GM19455 (cell line): ENCODE measurements around the gene NACA2.
"Not testable (repeated sequence)": the region's sequence is repeated elsewhere in the genome, so short reads cannot be mapped to it uniquely, and the experiment has no call there.

Experiments used
- ATAC-seq: cut with Tn5 transposase; IDR thresholded peaks from one replicate; pipeline ENCODE4 v1.9.1; 2021; ENCODE audit not compliant: unreplicated experiment

Gene NACA2

GRCh38 chr17:61591018-61591417 lies at the start of gene NACA2:
Gene NACA2, minus strand, starts transcription at chr17:61591219. Its CDS starts 39 bp downstream, at chr17:61591180.
- ATAC-seq: no peak

- no peak for ATAC-seq
Observed at GRCh38 chr17:61639818-61640217, 48.8 kb upstream of the NACA2 start.

GRCh38 chr17:61638087-61638486 lies 47.1 kb upstream of the NACA2 start:
- no peak for ATAC-seq

GRCh38 chr17:61635913-61636432 lies 45.0 kb upstream of the NACA2 start:
- no peak for ATAC-seq

- no peak for ATAC-seq
Observed at GRCh38 chr17:61634942-61635538, 44.0 kb upstream of the NACA2 start.

GRCh38 chr17:61634011-61634539 lies 43.1 kb upstream of the NACA2 start:
- no peak for ATAC-seq

GRCh38 chr17:61632826-61633225 lies 41.8 kb upstream of the NACA2 start:
- no peak for ATAC-seq

- no peak for ATAC-seq
Observed at GRCh38 chr17:61631800-61632199, 40.8 kb upstream of the NACA2 start.

- not testable (repeated sequence) for ATAC-seq
Observed at GRCh38 chr17:61628158-61628557, 37.1 kb upstream of the NACA2 start.

- ATAC-seq: no peak
Observed at GRCh38 chr17:61627658-61628057, 36.6 kb upstream of the NACA2 start.

GRCh38 chr17:61627125-61627524 lies 36.1 kb upstream of the NACA2 start:
- no peak for ATAC-seq

- no peak for ATAC-seq
Observed at GRCh38 chr17:61625564-61625963, 34.5 kb upstream of the NACA2 start.

GRCh38 chr17:61624951-61625350 lies 33.9 kb upstream of the NACA2 start:
- no peak for ATAC-seq

GRCh38 chr17:61621317-61621716 lies 30.3 kb upstream of the NACA2 start:
- no peak for ATAC-seq

GRCh38 chr17:61619953-61620352 lies 28.9 kb upstream of the NACA2 start:
- ATAC-seq: no peak

GRCh38 chr17:61619493-61619892 lies 28.5 kb upstream of the NACA2 start:
- no peak for ATAC-seq

GRCh38 chr17:61618950-61619349 lies 27.9 kb upstream of the NACA2 start:
- ATAC-seq: no peak

GRCh38 chr17:61617330-61617729 lies 26.3 kb upstream of the NACA2 start:
- ATAC-seq: no peak

- ATAC-seq: no peak
Observed at GRCh38 chr17:61616783-61617182, 25.8 kb upstream of the NACA2 start.

- ATAC-seq: no peak
Observed at GRCh38 chr17:61614219-61614618, 23.2 kb upstream of the NACA2 start.

GRCh38 chr17:61611323-61611722 lies 20.3 kb upstream of the NACA2 start:
- ATAC-seq: no peak

- no peak for ATAC-seq
Observed at GRCh38 chr17:61605692-61606091, 14.7 kb upstream of the NACA2 start.

GRCh38 chr17:61601297-61601696 lies 10.3 kb upstream of the NACA2 start:
- ATAC-seq: no peak
